HCT116 (cell line): ENCODE data around the gene JAG1.

Source experiments
- EZH2 ChIP-seq: fragments of 200-600 bp; sonication (generic); IDR thresholded peaks from 2 replicates; pipeline ENCODE4 v1.6.1; 2017; ENCODE audit warnings: antibody characterized with exemption, mixed run types
- RAD21 ChIP-seq: IDR thresholded peaks from 2 replicates; pipeline ENCODE4 v1.6.1; 2012; ENCODE audit warnings: low read depth, mild to moderate bottlenecking
- SIN3A ChIP-seq: IDR thresholded peaks from 2 replicates; pipeline ENCODE4 v1.6.1; 2012; ENCODE audit warnings: low read depth

GRCh38 chr20:10590950-10591671 is 82.7 kb downstream of the JAG1 start:
- TF ChIP-seq RAD21 (no peak), EZH2 (no peak), SIN3A (no peak)
